ENCODE measurements around the gene HSPB6.
A peak's percentile ranks its signal among the peaks of the same experiment; 100 is the strongest.
"Not testable (repeated sequence)": the region's sequence is repeated elsewhere in the genome, so short reads cannot be mapped to it uniquely, and the experiment has no call there.

The HSPB6 gene

DNA sequence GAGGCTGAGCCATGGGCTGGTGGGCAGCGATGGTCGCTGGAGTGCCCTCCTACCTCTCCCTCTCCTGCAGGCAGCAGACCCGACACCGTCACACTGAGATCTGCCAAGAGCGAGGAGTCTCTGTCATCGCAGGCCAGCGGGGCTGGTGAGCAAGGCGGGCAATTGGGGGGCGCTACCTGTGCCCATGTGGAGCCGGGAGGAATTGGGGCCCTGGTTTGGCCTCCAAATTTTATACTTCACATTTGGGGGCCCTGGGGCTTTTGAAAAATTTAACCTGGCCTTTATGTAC is 28.5 kb upstream of the HSPB6 start:
- FAIRE-seq = no peak

DNA sequence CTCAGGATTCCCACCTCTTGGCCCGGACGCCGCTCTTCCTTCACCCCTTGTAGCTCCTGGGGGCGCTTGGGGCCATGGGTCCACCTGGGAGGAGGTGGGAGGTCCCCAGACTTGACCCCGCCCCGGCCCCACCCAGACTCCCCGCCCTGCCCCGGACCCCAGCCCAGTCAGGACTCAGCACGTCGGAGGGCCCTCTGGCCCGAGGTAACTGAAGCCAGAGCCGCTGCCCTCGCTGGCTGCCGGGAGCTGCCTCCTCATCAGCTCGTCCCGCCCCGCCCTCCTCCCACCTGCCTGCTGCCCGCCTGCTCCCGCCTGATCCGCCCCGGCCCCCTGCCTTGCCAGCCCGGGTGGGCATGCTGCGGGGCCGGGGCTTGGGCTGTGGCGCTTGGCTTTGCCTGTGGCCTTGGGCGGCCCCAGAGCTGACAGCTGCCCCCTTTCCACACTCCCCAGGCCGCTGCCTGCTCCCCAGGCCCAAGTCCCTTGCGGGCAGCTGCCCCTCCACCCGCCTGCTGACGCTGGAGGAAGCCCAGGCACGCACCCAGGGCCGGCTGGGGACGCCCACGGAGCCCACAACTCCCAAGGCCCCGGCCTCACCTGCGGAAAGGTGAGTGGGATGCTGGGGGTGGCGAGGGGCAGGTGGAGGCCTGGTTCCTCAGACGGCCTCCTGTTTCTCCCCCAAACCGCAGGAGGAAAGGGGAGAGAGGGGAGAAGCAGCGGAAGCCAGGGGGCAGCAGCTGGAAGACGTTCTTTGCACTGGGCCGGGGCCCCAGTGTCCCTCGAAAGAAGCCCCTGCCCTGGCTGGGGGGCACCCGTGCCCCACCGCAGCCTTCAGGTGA is 27.9 kb upstream of the HSPB6 start:
- FAIRE-seq = no peak

DNA sequence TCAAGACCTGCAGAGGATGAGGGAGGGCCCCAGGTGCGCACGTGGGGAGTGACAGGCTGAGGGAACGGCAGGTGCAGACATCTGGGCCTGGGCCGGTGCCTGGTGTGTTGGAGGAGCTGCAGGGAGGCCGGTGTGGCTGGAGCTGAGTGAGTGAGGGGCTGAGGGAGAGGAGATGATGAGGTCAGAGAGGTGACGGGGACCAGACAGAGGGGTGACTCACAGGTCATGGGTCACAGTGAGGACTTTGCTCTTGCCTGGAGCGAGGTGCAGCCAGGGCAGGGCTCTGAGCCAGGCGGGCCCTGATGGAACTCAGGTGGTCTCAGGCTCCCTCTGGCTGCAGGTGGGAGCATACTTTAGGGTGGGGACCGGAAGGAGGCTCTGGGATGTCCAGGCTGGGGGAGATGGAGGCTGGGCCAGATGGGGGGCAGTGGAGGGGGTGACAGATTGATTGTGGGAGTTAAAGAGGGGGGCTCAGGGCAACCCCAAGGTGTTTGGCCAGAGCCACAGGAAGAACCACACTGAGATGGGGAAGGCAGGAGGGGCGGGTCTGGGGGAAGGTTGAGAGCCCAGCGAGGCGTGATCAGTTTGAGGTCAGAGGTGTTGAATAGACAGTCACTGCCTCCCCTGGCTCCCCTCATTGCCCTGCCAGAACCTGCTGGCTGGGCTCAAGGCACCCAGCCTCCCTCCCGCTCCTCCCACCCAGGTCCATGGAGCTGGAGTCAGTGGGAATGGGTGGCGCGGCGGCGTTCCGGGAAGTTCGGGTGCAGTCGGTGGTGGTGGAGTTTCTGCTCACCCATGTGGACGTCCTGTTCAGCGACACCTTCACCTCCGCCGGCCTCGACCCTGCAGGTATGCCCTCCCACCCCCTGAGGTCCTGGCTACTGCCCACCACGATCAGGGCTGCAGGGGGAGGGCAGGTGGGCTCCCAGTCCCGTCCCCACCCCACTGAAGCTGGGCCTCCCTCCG is 26.9 kb upstream of the HSPB6 start:
- no peak for FAIRE-seq

DNA sequence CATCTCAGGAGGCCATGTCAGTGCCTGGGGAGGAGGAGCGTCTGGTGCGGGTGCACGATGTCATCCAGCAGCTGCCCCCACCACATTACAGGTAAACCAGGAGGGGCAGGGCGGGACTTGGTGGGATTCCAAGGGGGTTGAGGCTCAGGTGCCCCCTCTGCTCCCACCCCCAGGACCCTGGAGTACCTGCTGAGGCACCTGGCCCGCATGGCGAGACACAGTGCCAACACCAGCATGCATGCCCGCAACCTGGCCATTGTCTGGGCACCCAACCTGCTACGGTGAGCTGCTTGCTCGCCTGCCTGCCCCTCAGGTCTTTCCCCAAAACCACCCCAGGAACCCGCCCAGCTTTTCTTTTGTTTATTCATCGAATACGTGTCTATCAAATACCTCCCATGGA is 25.8 kb upstream of the HSPB6 start:
- no peak for FAIRE-seq

DNA sequence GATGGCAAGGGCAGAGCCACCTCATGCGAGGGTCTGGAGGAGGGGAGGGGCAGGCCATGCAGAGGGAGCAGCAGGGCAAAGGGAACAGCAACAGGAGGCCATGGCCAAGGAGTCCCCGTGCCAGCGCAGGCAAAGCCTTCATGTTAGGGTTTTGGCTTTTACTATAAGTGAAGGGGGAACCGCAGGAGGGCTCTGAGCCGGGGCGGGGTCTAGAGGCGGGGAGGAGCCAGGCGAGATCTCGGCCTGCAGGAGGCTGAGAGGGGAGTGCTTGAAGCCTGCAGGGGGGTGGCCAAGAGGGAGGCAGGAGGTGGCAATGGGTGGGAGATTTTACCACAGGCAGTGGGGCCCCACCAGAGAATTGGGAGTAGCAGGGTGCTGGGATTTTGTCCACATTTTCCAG is 24.8 kb upstream of the HSPB6 start:
- FAIRE-seq = no peak

DNA sequence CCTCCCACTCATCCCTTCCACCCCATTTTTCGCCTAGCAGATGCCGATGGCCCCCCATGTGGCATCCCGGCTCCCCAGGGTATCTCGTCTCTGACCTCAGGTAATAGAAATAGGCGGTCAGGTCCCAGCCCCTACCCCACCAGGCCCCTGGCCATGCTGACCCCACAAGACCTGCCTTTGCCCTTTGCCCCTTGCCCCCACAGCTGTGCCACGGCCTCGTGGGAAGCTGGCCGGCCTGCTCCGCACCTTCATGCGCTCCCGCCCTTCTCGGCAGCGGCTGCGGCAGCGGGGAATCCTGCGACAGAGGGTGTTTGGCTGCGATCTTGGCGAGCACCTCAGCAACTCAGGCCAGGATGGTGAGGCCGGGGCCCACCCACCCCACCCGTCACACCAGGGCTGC is 23.9 kb upstream of the HSPB6 start:
- no peak for FAIRE-seq

DNA sequence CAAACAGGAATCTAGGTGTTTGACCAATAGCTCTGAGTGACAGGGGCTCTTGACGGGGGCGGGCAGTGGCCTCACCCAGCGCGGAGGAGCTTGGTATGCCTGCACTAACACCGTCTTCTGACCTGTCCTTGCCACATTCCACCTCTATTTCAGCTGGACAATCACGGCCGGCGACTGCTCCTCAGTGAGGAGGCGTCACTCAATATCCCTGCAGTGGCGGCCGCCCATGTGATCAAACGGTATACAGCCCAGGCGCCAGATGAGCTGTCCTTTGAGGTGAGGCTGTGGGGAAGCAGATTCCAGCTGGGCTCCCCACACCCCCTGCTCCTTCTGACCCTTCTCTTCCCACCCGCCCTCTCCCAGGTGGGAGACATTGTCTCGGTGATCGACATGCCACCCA is 23.2 kb upstream of the HSPB6 start:
- FAIRE-seq = no peak

DNA sequence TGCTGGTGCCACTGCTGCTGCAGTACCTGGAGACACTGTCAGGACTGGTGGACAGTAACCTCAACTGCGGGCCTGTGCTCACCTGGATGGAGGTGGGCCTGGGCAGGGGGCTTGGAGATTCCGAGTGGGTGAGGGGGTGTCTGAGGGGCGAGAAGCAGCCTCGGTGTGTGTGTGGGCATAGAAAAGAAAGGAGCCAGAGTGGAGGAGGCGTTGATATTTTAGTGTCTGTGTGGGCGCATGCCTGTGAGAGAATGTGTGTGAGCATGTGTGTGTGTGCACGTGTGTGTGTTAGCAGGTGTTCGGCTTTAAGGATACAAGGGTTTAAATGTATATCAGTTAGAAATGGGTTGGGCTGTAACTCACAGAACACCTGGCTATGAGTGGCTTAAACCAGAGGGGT is 22.2 kb upstream of the HSPB6 start:
- no peak for FAIRE-seq

DNA sequence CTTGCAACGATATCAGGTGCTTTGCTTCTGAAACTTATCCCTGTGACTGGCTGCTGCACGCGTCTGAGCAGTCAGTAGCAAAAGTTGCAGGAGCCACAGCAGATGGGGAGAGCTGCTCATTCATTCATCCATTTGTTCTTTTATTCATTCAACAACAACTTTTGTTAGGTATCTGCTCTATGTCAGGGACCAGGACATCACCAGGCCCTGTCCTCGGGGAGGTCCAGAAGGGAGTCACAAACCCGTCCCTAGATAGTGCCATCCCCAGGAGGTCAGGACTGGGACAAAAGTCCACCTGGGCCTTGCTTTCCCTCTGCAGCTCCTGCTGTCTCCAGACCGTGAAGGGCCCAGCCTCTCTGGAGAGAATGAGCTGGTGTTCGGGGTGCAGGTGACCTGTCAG is 21.1 kb upstream of the HSPB6 start:
- FAIRE-seq = no peak

DNA sequence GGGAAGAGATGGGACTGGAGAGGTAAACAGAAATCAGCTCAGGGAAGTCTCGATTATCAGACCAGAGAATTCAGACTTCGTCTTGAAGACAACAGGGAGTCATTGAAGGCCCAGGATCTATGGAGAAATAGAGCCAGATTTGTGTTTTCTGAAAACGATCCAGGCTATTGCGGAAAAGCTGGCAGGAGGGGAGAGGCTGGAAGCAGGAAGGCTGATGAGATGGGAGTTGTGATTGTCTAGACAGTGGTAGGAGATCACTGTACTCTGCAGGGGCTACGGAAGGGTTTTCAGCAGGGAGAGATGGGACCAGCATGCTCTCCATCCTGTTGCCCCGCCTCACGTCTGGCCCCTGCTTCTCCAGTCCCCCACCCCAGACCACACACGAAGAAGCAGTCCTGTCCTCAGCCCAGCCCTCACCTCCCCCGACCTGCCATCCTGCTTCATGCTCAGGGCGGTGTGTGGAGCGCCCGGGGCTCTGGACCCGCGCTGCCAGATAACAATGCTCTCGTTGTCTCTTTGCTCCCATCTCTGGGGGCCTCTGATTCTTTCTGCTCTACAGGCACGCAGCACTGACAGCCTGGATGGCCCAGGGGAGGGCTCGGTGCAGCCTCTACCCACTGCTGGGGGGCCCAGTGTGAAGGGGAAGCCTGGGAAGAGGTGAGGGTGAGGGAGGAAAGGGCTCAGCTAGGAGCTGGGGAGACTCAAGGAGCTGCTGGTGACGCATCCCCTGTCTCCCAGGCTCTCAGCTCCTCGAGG is 20.4 kb upstream of the HSPB6 start:
- FAIRE-seq = no peak

DNA sequence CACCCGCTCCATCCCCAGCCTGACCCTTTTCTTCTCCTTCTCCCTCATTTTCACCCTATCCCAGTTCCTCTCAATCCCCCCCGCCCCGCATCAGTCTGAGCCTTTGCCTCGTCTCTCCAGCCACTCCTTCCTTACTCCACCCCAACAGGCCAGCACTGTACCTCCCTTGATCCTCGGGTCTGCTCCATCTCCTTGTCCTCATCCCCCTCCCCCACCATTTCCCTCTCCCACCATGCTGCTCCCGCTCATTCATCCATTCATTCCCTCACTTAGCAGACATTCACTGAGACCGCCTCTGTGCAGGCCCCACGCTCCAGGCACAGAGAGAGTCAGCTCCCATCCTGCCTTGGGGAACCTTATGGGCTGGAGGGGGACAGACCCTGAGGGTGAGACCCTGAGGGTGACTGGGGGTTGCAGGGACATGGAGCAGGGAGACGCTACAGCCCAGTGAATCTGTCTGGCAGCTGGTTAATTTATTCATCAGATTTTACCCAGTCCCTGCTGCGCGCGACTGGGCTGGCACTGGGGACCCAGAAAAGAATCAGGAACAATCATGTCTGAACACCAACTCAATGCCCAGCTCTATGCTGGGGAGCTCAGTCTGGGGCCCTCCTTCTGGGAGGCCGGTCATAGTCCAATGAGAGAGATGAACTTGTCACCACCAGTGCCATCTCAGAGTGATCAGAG is 19.4 kb upstream of the HSPB6 start:
- no peak for FAIRE-seq

DNA sequence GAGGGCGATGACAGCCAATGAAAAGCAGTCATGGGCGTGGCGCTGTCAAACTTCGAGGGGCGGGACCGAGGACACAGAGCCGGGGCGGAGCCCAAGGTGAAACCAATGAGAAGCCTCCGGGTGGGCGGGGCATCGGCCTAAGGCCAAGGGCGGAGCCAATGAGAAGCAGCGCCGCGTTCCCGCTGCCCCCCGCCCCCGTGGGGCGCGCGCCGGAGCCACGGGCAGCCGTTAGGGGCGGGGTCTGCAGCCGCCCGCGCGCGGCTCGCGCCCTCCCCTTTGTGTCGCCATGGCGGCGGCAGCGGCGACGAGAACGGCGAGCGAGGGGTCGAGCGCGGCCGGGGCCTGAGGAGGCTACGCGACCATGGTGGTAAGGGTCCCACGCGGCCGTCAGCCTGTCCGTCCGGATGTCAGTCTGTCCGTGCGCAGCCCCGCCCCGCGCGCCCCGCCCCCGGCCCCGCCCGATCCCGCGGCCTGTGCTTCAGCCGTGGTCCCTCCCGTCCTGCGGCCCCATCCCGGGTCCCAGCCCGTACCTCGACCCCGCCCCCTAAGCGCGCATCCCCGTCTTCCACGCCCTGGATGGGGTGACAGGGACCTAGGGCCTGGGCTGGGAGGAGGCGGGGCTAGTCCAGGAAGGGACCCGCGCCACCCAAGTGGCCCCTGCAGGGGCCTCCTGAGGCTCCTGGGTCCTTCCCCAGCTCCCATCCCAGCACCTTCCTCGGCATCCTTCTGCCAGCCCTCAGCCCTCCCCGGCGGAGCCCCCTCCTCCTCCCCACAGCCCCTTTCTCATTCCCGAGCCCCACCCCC is 18.7 kb upstream of the HSPB6 start, which contains the start of gene ARHGAP33:
Gene ARHGAP33, plus strand, starts transcription at position 267 of the 804 bp plus-strand sequence. Its CDS starts 95 bp downstream, at position 362.
- peak; percentile 83 for FAIRE-seq

DNA sequence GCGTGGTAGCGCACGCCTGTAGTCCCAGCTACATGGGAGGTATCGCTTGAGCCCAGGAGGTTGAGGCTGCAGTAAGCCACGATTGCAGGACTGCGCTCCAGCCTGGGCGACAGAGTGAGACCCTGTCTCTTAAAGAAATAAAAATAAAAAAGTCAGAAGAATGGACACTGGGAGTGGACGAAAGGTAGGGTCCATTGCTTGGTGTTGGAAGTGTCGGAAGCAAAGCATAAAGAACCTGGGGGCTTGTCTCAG is 18.1 kb upstream of the HSPB6 start:
- no peak for FAIRE-seq

DNA sequence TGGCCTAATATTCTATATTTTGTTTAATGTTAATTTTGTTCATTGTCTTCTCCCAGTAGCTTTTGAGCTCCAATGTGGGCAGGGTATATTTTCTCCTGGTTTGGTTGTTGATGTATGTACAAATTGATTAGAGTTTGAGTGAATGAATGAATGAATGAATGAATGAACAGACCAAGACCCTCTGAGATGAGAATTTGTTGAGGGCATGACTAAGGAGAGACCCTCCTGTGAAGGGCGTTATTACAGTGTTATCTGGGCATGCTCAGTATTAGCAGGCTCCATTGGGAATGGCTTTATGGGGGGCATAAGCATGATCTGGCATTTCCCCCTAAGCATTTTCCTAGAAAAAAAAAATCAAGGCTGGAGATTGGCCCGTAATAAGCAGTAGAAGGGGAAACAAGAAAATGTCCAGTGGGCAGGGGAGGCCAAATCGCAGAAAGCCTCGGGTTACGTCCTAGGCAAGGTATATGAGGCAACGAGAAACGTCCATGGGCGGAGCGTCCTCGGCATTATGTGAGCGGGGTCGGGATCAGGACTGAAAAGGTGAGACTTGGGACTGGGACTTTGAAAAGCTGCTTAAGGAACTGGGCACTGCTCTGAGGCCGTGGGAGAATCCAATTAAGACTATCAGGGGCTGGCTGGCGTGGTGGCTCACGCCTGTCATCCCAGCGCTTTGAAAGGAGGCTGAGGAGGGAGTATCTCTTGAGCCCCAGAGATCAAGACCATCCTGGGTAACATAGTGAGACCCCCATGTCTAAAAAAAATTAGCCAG is 17.6 kb upstream of the HSPB6 start:
- no peak for FAIRE-seq

DNA sequence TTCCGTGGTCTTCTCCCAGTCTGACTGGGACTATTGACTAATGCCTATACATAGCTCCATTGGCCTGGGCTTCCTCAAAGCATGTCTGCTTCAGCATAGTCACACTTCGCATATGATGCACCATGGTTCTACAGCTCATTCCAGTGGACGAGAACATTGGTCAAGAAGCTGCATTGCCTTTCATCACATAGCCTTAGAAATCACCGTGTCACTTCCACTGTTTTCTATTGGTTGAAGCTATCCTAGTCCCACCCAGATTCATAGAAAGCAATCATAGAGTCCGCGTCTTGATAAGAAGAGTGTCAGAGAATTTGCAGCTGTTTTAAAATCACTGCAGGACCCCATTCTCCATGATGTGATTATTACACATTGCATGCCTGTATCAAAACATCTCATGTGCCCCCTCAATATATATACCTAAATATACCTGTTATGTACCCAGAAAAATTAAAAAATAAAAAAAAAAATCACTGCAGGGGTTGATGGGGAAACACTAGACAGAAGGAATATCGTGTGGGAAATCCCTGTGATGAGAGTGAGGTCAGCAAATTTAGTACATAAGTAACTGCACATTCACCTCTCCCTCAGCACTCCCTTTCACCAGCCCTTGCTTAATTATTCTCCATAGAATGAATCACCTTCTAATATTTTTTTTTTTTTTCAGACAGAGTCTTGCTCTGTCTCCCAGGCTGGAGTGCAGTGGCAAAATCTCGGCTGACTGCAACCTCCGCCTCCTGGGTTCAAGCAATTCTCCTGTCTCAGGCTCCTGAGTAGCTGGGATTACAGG is 16.4 kb upstream of the HSPB6 start:
- FAIRE-seq = no peak

DNA sequence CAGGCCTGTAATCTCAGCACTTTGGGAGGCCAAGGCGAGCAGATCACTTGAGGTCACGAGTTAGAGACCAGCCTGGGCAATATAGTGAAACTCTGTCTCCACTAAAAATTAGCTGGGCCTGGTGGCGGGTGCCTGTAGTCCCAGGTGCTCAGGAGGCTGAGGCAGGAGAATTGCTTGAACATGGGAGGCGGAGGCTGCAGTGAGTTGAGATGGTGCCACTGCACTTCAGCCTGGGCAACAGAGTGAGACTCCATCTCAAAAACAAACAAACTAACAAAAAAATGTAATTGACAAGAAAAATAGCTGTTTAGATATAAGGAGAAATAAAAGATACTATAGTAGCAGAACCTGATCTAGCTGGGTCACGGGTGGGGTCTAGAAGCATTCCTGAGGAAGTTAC is 15.5 kb upstream of the HSPB6 start:
- not testable (repeated sequence) for FAIRE-seq

DNA sequence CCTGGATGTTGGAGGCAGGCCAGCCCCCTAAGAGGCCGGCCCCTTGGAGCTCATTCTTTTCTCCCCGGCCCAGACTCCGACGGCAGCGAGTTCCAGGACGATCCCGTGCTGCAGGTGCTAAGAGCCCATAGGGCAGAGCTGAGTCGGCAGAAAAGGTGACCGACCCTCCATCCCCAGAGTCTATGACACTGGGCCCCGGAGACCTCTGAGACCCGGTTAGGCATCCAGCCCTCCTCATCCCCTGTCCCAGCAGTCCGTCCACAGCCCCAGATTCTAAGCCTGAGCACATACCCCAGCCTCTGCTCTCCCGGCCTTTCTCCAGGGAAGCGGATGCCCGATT is 11.2 kb upstream of the HSPB6 start:
- no peak for FAIRE-seq

DNA sequence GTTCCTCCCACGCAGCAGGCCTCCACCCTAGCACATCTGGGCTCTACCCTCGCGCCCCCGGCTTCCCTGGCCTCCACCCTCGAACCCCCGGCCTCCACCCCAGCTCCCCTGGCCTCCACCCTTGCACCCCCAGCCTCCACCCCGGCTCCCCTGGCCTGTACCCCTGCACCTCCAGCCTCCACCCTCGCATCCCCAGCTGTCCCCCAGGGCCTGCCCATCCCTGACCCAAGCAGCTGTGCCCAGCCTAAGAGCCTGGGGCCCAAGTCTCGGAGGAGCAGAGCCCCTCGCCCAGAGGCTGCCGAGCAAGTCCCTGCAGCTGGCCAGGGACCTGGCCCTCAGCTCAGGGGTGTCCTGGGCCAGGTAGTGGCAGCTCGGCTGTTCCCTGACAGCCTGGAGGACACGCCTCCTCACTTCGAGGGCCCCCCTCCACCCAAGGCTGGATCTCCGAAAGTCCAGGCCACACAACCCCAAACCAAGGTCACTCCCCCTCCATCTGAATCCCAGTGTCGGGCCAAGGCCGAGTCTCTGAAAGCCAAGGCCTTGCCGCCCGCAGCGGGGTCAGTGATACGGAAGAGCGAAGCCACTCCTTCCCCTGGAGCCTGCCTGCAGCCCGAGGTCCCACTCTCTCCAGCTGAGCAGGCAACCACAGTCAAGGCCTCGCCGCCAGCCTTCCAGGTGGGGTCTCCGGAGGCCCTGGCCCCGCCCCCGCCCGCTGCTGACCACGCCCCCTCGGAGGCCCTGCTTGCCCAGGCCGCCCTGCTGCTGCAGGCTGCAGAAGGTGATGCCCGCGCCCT is 10.7 kb upstream of the HSPB6 start:
- no peak for FAIRE-seq

DNA sequence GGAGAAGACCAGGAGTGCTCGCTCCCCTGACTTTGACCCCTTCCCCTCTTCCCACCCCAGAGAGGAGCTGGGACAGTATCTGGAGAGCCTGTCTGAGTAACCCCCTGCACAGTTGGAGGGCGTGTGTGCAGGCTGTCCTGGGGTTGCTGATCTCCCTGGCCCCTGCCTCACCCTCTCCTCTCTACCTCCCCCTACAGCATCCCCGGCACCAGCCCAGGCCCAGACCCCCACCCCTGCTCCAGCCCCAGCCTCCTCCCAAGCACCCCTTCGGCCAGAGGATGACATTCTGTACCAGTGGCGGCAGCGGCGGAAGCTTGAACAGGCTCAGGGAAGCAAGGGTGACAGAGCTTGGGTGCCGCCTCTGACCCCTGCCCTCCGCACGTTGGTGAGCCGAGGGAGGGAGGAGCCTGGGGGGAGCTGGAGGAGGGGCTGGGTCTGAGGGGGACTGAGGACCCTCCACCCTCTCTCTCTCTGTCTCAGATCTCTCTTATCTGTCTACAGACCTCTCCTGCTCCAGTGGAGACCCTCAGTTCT is 9.8 kb upstream of the HSPB6 start:
- FAIRE-seq = no peak

Measured in endometrium (tissue), 2 donors.